NCI-H510A treated with DMSO at 0.1 percent for 48 hours (cell line): Measurements from ENCODE around the gene C19orf25.
"Not testable (repeated sequence)": the region's sequence is repeated elsewhere in the genome, so short reads cannot be mapped to it uniquely, and the experiment has no call there.

Source experiments
- DNase-seq: peaks from one replicate; lab custom pipeline; 2025; lab: John Stamatoyannopoulos, UW

Gene C19orf25

DNA sequence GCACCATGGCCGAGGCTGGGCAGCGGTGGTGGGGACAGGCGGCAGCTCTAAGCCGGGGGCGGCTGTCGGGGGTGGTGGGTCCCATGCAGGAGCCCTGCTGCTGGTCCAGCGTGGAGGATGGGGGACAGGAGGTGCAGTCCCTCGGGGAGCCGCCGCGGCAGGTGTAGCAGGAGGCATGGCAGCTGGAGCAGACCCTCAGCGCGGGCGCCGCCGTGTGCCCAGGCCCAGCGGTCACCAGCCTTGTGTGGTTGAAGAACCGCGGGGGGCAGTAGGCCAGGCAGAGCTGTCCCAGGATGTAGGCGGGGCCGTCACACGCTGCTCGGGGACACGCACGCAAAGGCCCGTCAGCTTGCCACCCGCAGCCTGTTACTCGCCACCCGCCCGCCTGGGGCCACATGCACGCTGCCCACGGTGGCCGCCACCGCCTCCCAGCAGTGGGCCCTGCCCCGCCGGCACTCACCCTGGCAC is 2.9 kb upstream of the C19orf25 start:
- DNase-seq: no peak

DNA sequence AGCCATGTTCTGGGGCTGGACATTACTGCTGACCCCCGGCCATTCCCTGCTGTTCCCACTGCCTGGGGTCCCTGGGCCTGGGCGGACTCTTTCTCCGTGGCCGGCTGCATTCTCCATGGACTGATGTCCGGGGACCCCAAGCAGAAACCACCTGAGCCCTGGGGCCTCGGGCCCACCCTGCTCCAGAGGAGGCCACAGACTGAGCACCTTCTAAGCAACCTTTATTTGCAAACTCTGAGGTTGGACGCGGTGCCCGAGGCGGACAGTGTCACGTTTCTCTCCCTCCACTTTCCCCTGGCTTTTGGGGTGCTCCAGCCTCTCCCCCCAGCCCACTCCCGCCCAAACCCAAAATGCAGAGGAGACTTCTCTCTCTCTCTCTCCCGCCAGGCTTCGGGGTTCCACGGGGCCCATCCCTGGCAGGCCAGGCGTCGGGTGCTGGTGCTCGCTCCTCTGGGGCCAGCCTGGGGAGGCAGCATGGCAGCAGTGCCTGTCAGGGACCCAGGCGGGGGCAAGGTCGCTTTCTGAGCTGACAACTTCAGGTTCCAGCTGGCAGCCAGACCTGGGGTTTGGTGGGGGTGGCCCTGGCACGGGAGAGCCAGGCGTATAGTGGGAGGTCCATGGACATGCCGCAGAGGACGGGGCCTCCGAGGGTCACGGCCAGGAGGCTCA is 2.3 kb upstream of the C19orf25 start:
- no peak for DNase-seq

DNA sequence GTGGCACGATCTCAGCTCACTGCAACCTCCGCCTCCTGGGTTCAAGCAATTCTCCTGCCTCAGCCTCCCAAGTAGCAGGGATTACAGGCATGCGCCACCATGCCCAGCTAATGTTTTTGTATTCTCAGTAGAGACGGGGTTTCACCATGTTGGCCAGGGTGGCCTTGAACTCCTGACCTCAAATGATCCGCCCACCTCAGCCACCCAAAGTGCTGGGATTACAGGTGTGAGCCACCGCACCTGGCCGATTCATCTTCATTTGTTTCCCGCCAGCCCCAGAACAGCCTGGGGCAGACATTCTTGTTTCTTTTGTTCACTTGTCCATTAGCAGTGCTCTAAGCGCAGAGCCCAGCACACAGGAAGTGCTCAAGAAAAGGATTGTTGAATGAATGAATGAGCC is 2.0 kb downstream of the C19orf25 start:
- DNase-seq: not testable (repeated sequence)

DNA sequence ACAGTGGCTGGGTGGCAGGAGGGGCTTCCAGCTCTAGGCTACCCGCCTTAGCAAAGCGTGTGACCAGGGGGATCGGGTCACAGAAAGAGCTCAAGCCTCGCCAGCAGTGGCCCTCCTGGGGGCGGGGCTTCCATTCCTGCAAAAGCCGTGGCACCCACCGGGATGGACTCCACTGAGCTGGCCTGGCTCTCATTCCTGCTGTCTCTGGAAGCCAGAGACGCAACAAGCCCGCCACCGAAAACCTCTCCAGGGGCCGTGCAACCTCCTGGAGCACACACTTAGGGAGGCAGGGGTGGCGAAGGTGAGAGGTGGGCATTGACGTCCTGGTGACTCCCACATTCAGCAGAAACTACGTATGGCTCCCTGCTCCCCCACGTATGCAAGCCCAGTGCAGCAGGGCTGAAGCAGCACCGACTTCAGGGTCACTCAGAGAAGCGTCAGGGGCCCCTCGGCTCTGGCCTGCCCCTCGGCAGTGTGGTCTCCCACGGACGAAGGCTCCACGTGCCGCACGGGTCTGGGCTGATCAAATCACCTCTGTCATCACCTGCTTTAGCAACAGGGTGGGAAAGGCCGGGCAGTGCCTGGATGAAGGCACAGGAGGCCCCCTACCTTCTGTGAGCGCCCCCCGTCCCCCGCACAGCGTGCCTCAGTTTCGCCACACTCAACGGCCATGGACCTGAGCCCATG is 3.1 kb downstream of the C19orf25 start:
- no peak for DNase-seq

DNA sequence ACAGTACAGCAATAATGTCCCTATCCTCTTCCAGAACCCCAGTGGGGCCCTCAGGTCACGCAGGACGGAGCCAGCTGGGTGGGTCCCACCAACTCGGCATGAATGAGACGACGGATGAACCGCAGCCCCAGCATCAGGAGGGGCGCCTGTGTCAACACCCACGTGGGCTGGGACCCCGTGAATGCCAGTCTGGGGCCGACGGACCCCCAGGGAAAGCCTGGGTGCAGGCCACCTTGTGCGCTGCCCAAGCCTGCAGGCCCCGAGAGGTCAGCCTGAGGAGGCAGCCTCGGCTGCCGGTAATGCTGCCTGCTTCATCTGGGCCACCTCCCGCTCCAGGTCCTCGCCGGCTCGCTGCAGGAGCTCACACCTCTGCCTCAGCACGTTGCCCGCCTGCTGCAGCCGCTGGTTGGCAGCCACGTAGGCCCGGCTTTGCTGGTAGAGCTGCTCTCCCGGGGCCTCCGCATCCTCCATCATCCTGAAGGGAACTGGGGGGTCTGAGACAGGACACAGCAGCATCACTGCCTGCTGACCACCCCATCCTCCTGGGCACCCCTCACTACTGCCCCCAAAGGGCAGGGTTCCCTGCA is 4.2 kb downstream of the C19orf25 start:
- DNase-seq: no peak

DNA sequence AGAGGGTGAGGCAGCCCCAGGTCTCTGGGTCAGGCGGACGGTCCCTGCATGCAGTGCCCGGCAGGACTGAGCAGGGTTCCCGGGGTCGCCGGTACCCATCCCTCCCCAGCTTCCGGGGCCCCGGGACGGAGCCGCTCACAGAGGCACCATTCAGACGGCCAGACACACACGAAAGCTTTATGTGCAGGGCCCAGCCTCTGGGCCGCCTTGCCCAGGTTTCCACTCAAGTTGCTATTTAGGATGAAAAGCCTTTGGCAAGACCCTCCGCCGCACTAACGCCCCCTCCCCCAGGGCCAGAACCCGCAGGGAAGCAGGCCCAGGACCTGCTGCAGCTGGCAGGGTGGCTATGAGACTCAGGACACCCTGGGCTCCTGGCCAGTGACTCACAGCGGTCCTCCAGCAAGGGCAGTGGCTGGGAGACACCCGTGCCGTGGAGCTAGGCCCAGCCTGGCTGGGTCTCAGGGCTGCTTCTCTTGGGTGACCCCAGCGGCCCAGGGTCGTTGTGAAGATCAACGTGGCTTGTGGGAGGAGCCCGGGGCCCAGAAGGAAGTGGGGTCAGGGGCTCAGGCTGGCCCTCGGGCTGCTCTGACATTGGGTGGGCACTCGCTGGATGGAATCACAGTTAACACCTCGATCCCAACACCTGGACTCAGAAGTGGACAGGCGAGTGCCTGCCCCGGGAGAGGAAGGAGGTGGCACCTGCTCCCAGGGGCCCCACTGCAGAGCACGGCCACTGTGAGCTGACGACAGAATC is 4.8 kb downstream of the C19orf25 start:
- DNase-seq: no peak

DNA sequence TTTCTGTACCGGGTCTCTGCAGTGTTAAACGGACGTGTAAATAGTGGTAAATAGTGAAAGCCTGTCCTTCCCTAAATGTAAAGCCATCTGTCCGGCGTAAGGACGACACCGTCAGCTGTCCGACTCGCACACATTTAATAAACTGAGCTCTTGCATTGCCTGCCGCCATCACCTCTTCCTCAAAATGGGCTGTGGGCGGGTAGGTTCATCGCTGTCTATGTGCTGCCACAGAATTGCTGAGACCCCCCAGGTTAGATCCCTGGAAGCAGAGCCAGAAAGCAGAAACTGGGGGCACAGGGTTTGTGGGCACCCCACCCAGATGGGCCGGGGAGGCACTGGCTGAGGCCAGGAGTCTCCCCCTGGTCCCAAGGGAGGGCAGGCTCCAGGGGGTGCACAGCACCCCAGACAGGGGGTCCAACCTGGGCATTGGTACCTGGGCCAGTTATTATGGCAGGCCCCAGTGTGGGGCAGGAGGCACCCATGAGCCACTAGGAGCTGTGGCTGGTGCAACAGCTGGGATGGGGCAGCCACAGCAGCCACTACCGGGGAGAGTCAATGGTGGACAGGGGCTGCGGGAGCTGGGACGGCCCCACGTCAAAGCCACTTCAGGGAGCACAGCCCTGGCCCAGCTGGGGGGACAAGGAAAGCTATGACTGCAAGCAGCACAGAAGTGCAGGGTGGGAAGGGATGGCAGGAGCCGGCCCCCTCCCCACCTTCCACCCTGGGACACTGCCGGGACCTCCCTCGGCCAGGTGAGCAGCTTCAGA is 5.7 kb downstream of the C19orf25 start:
- no peak for DNase-seq

DNA sequence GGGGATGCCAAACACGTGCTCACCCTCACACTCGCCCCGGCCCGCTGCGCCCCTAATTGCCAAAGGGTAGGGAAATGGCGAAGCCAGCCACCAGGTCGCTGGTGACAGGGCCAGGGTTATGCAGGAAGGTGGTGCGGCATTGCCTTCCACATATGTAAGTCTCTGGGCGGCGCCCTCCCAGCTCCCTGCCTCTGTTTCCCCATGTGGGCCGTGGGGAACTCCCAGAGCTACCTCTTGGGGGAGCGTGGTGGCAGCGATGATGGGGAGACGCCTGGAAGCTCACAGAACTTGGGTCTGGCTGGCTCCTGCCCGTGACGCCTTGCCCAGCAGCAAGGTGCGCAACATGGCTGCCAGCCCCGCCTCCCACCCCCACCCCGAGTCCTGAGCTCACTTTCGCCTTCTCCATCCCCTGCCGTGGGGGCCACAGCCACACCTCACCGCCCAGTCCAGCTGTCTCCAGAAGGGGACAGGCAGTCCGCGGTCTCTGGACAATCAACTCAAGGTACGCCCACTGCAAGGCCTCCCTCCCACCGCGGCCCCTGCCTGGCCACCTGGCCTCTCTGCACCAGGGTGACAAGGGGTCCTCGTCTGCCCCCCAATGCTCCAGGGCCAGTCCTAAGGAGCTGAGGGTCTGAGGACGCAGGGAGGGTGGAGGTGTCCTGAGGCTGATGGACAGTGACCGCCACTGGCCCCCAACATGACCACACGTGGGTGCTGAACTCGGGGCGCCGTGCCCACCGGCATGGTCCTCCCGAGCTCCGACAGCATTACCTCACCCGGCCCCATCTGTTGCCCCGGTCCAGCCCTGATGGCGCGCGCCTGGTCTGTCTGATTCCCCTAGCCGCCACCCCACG is 6.6 kb downstream of the C19orf25 start:
- DNase-seq: no peak

DNA sequence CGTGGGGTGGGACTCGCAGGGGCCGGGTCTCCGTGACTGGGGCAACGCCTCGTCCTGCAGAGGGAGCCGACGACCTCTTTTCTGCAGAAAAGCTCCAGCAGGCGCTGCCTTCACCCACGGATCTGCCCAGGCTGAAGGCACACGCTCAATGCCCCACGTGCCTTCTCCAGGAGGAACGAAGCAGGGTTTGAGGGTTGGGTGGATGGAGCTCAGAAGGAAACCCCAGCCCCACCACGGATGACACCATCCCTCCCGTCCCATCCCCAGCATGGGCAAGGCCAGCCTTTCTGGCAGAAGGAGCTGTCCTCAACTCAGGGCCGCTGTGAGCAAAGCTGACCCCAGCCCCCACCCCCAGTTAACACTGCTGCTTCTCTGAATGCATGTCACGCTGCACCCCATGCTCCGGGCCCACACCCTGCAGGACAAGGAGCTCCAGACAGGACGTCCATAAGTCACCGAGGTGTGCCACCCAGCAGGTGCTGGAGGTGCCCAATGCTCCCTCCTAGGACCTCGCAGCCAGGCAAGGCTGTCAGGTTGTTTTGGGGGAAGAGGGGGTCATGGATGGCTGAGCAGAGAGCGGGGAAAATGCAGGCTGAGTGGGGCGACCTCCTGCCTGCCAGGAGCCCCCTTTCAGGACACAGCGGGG is 7.4 kb downstream of the C19orf25 start:
- no peak for DNase-seq

DNA sequence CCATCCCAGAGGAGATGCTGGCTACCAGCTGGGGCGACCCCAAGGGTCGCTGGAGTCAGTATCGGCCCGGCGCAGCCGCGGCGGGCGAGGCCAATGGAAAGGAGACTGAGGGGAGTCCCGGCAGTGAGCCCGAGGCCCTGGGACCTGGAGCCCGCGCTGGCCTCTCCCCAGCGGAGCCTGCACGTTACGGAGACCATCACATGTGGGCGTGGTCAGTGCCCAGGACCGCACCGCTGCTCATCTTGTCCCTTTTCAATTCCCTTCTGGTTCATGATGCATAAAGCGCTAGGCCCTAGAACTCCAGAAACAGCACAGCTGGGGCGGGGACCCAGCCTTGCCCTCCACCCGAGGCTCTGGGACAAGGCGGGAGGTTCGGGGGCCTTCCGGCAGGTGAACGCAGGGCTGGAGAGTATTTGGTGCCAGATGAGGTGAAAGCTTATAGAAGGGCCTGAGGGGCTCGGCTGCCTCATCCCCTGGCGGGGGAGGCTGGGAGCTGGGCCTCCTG is 8.0 kb downstream of the C19orf25 start:
- no peak for DNase-seq

DNA sequence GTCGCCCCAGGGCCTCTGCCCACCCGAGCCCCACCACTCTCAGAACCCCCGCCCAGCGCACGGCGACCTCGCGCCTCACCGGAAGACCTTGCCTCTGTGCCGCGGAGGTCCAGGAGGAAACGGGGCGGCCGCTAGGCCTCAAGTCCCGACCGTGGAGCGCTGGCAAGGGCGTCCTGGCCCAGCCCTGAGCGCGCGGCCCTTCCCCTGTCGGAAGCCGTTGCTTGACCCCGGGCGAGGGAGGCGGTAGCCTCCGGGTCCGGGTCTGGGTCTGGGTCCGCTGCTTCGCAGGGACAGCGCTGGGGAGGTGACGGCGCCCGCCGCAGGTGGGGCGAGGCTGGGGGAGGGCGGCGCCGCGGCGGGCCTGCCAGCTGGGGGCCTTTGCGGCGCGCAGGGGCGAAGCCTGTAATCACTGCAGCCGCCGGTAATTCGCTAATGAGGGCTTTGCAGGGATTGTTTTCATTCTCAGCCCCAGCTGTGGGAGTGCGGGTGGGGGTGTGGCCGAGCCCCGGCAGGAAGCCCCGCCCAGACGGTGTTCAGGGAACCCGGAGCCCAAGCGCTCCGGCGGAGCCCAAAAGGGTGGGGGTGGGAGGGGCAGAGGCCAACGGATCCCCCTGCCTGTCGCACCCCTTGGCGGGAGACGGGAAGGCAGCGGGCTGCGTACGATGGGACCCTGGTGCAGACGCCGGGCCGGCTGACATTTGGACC is 8.6 kb downstream of the C19orf25 start:
- DNase-seq: no peak

DNA sequence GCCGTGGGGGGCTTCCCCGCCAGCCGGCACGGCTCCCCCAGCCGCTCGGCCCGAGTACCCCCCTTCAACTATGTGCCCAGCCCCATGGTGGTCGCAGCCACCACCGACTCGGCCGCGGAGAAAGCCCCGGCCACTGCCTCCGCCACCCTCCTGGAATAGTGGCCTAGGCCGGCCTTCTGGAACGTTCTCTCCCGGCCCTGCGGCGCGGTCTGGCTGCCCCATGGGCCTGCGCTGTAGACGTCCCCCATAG is 9.0 kb downstream of the C19orf25 start:
- no peak for DNase-seq

DNA sequence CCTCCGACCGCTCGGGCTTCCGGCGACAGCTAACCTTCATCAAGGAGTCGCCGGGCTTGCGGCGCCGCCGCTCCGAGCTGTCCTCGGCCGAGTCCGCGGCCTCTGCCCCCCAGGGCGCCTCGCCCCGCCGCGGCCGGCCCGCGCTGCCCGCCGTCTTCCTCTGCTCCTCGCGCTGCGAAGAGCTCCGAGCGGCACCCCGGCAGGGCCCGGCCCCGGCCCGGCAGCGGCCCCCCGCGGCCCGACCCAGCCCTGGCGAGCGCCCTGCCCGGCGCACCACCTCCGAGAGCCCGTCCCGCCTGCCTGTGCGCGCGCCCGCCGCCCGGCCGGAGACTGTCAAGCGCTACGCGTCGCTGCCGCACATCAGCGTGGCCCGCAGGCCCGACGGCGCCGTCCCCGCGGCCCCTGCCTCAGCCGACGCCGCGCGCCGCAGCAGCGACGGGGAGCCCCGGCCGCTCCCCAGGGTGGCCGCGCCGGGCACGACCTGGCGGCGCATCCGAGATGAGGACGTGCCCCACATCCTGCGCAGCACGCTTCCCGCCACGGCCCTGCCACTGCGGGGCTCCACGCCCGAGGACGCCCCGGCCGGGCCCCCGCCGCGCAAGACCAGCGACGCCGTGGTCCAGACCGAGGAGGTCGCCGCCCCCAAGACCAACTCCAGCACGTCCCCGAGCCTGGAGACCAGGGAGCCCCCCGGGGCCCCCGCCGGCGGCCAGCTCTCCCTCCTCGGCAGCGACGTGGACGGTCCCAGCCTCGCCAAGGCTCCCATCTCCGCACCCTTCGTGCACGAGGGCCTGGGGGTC is 9.6 kb downstream of the C19orf25 start:
- no peak for DNase-seq

DNA sequence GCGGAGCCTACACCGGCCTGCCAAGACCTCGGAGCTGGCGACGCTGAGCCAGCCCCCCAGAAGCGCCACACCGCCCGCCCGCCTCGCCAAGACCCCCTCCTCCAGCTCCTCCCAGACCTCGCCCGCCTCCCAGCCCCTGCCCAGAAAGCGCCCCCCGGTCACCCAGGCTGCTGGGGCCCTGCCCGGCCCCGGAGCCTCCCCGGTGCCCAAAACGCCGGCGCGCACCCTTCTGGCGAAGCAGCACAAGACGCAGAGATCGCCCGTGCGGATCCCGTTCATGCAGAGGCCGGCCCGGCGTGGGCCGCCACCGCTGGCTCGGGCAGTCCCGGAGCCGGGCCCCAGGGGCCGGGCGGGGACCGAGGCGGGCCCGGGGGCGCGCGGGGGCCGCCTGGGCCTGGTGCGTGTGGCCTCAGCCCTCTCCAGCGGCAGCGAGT is 10.2 kb downstream of the C19orf25 start:
- no peak for DNase-seq

DNA sequence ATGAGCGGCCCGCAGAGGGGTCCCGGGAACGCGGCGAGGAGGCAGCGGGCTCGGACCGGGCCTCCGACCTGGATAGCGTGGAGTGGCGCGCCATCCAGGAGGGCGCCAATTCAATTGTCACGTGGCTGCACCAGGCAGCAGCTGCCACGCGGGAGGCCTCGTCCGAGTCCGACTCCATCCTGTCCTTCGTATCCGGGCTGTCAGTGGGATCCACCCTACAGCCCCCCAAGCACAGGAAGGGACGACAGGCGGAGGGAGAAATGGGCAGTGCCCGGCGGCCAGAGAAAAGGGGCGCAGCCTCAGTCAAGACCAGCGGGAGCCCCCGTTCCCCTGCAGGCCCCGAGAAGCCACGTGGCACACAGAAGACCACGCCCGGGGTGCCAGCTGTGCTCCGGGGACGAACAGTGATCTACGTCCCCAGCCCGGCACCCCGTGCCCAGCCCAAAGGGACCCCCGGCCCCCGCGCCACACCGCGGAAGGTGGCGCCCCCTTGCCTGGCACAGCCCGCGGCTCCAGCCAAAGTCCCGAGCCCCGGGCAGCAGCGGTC is 10.7 kb downstream of the C19orf25 start:
- DNase-seq: no peak

DNA sequence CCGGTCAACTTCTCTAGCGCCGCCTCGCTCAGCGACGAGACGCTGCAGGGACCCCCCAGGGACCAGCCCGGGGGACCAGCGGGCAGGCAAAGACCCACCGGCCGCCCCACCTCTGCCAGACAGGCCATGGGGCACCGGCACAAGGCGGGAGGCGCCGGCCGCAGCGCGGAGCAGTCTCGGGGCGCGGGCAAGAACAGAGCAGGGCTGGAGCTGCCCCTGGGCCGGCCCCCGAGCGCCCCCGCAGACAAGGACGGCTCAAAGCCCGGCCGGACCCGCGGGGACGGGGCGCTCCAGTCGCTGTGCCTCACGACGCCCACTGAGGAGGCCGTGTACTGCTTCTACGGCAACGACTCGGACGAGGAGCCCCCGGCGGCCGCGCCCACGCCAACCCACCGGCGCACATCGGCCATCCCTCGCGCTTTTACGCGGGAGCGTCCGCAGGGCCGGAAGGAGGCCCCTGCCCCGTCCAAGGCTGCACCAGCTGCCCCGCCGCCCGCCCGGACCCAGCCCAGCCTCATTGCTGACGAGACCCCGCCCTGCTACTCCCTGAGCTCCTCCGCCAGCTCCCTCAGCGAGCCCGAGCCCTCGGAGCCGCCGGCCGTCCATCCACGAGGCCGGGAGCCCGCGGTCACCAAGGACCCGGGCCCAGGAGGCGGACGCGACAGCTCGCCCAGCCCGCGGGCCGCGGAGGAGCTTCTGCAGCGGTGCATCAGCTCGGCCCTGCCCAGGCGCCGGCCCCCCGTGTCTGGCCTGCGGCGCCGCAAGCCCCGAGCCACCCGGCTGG is 11.3 kb downstream of the C19orf25 start:
- no peak for DNase-seq

DNA sequence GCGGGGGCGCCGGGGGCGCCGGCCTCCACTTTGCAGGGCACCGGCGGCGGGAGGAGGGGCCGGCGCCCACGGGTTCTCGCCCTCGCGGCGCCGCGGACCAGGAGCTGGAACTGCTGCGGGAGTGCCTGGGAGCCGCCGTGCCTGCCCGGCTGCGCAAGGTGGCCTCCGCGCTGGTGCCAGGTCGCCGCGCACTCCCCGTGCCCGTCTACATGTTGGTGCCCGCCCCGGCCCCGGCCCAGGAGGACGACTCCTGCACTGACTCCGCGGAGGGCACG is 11.9 kb downstream of the C19orf25 start:
- no peak for DNase-seq
